Measurements from ENCODE around the gene PGGHG. TPM values are rescaled to one million over a fixed set of nuclear protein-coding genes. Genes with fewer than 3 reads are reported as not detected.
"Not testable (repeated sequence)": the region's sequence is repeated elsewhere in the genome, so short reads cannot be mapped to it uniquely, and the experiment has no call there.

Gene PGGHG
- total and polyA plus RNA-seq, 2 donors: 9.5 to 36.3 TPM

- Histone ChIP-seq H3K4me3 (ENCODE audit: low read depth, low read length) (no peak overlapping the region), H3K36me3 (ENCODE audit: insufficient read depth) (no peaks in the 10 kb centered on the region), H3K27ac (ENCODE audit: low read depth) (no peak overlapping the region), H3K4me1 (ENCODE audit: insufficient read depth) (no peaks in the 10 kb centered on the region)
- no peak for DNase-seq (ENCODE audit: extremely low spot score)
- 85% methylated on average over 29 of the region's 29 CpGs for WGBS
Measured at GRCh38 chr11:285021-285893, 3.7 kb upstream of the PGGHG start.

GRCh38 chr11:285894-286220, 3.1 kb upstream of the PGGHG start:
- no peak for DNase-seq (ENCODE audit: extremely low spot score)
- WGBS: 92% methylated on average over 8 of the region's 8 CpGs

DNA sequence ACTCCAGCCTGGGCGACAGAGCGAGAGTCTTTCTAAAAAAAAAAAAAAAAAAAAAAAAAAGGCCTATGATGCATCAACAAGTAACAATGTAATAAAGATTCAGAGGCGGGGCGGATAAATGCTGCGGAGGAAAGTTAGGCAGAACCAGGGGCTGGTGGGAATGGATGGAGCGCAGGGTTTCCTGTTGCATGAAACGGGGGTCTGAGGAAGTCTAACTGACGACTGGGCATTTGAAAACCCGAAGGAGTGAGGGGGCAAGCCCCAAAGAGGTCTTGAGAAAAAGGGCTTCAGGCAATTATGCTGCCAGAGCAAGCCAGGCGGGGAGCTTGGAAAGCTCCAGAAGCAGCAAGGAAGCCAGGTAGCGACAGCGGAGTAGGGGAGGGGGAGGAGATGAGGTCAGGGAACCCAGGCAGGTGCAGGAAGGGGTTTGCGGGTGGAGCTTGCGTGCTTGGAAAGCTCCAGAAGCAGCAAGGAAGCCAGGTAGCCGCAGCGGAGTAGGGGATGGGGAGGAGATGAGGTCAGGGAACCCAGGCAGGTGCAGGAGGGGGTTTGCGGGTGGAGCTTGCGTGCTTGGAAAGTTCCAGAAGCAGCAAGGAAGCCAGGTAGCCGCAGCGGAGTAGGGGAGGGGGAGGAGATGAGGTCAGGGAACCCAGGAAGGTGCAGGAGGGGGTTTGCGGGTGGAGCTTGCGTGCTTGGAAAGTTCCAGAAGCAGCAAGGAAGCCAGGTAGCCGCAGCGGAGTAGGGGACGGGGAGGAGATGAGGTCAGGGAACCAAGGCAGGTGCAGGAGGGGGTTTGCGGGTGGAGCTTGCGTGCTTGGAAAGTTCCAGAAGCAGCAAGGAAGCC, 1.7 kb upstream of the PGGHG start:
- H3K4me3 ChIP-seq (ENCODE audit: low read depth, low read length); H3K27ac ChIP-seq (ENCODE audit: low read depth); DNase-seq (ENCODE audit: extremely low spot score); H3K36me3 ChIP-seq (ENCODE audit: insufficient read depth); H3K4me1 ChIP-seq (ENCODE audit: insufficient read depth): not testable (repeated sequence)
- WGBS: 87% methylated on average over 27 of the region's 27 CpGs

More at GRCh38 chr11:285894-286220, 3.1 kb upstream of the PGGHG start:
- Histone ChIP-seq H3K4me1 (ENCODE audit: insufficient read depth) (no peaks in the 10 kb centered on the region), H3K36me3 (ENCODE audit: insufficient read depth) (no peaks in the 10 kb centered on the region), H3K4me3 (ENCODE audit: low read depth, low read length) (no peak overlapping the region), H3K27ac (ENCODE audit: low read depth) (no peak overlapping the region)

DNA sequence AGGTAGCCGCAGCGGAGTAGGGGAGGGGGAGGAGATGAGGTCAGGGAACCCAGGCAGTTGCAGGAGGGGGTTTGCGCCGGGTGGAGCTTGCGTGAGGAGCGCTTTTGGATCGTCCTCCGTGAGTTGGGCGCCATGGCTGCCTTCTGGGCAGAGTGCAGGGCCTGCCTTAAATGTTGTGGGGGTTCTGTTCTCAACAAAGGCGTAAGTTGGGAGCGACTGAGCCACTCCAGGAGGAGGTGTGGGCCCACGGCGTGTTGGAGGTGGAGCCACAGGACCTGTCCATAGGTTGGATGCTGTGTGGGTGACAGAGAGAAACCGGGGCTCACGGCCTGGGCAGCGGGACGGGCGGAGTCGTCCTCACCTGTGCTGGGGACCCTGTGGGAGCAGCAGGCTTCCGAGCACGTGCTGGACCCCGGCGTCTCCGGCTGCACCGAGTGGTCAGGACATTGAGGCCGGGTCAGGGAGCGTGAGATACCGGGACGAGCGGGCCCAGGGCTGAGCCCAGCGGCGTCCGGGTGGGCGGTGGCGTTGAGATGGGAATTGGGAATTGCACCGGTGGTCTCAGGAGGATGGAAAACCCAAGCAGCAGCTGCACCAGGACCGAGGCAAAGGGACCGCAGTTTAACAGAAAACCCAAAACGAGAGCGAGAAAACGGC, 977 bp upstream of the PGGHG start:
- no peaks in the 10 kb centered on the region for H3K36me3 ChIP-seq (ENCODE audit: insufficient read depth)
- no peak overlapping the region for H3K27ac ChIP-seq (ENCODE audit: low read depth)
- WGBS: 26% methylated on average over 41 of the region's 41 CpGs
- peak overlapping the region; percentile 63 for H3K4me3 ChIP-seq (ENCODE audit: low read depth, low read length)
- DNase-seq (ENCODE audit: extremely low spot score): no peak
- H3K4me1 ChIP-seq (ENCODE audit: insufficient read depth): no peaks in the 10 kb centered on the region

- no peak for DNase-seq (ENCODE audit: extremely low spot score)
- Histone ChIP-seq H3K36me3 (ENCODE audit: insufficient read depth) (no peaks in the 10 kb centered on the region), H3K4me3 (ENCODE audit: low read depth, low read length) (peak overlapping the region; percentile 63), H3K4me1 (ENCODE audit: insufficient read depth) (no peaks in the 10 kb centered on the region), H3K27ac (ENCODE audit: low read depth) (no peak overlapping the region)
- 17% methylated on average over 14 of the region's 14 CpGs for WGBS
Measured at GRCh38 chr11:289398-289711, 429 bp downstream of the PGGHG start.

GRCh38 chr11:289712-290620, 1.0 kb downstream of the PGGHG start:
- Histone ChIP-seq H3K36me3 (ENCODE audit: insufficient read depth) (no peaks in the 10 kb centered on the region), H3K4me1 (ENCODE audit: insufficient read depth) (no peaks in the 10 kb centered on the region), H3K4me3 (ENCODE audit: low read depth, low read length) (peak overlapping the region; percentile 63), H3K27ac (ENCODE audit: low read depth) (no peak overlapping the region)
- no peak for DNase-seq (ENCODE audit: extremely low spot score)
- 89% methylated on average over 48 of the region's 48 CpGs for WGBS

GRCh38 chr11:290621-291231, 1.8 kb downstream of the PGGHG start:
- Histone ChIP-seq H3K4me1 (ENCODE audit: insufficient read depth) (no peaks in the 10 kb centered on the region), H3K36me3 (ENCODE audit: insufficient read depth) (no peaks in the 10 kb centered on the region), H3K4me3 (ENCODE audit: low read depth, low read length) (no peak overlapping the region), H3K27ac (ENCODE audit: low read depth) (no peak overlapping the region)
- no peak for DNase-seq (ENCODE audit: extremely low spot score)
- WGBS: 89% methylated on average over 13 of the region's 13 CpGs

DNA sequence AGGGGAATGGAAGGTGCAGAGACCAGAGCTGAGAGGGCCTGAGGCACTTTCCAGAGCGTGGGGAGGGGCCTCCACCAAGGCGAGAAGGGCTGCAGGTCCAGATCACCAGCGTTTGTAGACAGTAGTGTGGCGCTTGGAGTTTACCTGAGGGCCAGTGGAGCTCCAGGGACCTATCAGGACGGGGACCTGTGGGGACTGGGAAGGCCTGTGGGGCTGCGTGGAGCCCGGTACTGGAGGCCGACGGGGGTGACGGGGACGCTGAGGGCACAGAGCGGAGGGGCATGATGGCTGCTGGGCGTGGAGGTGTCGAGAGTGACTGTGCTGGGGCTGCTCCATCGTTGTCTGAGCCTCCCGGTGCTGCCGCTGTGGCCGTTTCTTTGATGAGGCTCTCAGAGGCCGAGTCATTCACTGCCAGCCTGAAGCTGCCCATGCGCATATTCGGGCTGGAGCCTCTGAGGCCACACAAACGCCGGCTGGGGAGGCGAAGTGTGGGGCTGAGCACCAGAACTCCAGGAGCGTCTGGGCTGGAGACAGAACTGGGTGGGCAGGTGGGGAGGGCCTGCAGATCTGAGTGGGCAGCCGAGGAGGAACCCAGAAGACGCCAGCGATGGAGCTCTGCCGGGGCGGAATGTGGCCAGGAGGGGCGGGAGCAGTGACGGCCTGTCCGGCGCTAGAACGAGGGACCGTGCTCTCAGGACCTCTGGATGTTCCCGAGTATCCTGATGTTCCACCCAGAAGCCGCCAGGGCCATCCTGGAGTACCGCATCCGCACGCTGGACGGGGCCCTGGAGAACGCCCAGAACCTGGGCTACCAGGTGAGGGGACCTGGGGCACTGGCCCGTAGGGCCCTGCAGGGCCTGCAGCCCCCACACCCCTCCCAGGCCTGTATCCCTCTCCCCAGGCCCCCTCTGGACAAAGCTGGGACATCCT, 2.6 kb downstream of the PGGHG start:
- H3K4me1 ChIP-seq (ENCODE audit: insufficient read depth): no peaks in the 10 kb centered on the region
- H3K27ac ChIP-seq (ENCODE audit: low read depth): no peak overlapping the region
- DNase-seq (ENCODE audit: extremely low spot score): no peak
- WGBS: 87% methylated on average over 44 of the region's 44 CpGs
- H3K36me3 ChIP-seq (ENCODE audit: insufficient read depth): no peaks in the 10 kb centered on the region
- H3K4me3 ChIP-seq (ENCODE audit: low read depth, low read length): no peak overlapping the region

- Histone ChIP-seq H3K27ac (ENCODE audit: low read depth) (no peak overlapping the region), H3K36me3 (ENCODE audit: insufficient read depth) (no peaks in the 10 kb centered on the region), H3K4me3 (ENCODE audit: low read depth, low read length) (no peak overlapping the region), H3K4me1 (ENCODE audit: insufficient read depth) (no peaks in the 10 kb centered on the region)
- WGBS: 90% methylated on average over 29 of the region's 29 CpGs
- no peak for DNase-seq (ENCODE audit: extremely low spot score)
Measured at GRCh38 chr11:292211-293121, 3.5 kb downstream of the PGGHG start.

DNA sequence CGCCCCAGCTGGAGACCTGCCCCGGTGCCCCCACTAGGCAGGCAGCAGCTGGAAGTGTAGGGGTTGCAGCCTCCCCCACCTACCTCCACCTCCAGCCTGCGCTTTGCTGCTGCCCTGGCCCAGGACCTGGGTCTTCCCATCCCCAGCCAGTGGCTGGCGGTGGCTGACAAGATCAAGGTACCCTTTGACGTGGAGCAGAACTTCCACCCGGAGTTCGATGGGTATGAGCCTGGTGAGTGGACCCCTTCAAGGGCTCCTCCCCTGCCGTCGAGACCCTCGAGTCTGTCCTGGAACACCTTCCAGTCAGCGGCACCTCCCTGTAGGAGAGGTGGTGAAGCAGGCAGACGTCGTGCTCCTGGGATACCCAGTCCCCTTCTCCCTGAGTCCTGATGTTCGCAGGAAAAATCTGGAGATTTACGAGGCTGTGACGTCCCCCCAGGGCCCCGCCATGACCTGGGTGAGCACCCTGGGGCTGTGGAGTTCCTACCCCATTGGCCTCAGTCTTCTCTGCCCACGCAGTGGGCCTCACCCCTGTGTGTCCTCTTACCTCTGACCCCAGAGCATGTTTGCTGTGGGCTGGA, 4.4 kb downstream of the PGGHG start:
- DNase-seq (ENCODE audit: extremely low spot score): no peak
- Histone ChIP-seq H3K27ac (ENCODE audit: low read depth) (no peak overlapping the region), H3K4me1 (ENCODE audit: insufficient read depth) (no peaks in the 10 kb centered on the region), H3K36me3 (ENCODE audit: insufficient read depth) (no peaks in the 10 kb centered on the region), H3K4me3 (ENCODE audit: low read depth, low read length) (no peak overlapping the region)
- WGBS: 84% methylated on average over 18 of the region's 18 CpGs

All from urinary bladder (tissue), 4 donors.